Upper lobe of left lung (tissue), 6 donors: ENCODE results near the gene IRF1. TPM values are rescaled to one million over a fixed set of nuclear protein-coding genes. Genes with fewer than 3 reads are reported as not detected.
A peak's percentile ranks its signal among the peaks of the same experiment; 100 is the strongest.
"Not testable (repeated sequence)": the region's sequence is repeated elsewhere in the genome, so short reads cannot be mapped to it uniquely, and the experiment has no call there.

ENCODE experiments used
- ATAC-seq, 2 donors: fragments of 200-7000 bp; cut with Tn5 transposase; one replicate each; pipeline ENCODE4 v1.9.1; 2022; ENCODE audit warnings: mild to moderate bottlenecking in 2 of 2, moderate library complexity in 2 of 2; ENCODE audit not compliant: low FRiP score in 2 of 2
- DNase-seq, 2 donors: peaks; one replicate each; pipeline ENCODE4 v3.0.0-alpha.2; 2019 to 2020
- H3K27ac ChIP-seq, 4 donors: fragments of 200-600 bp; sonication (generic); one replicate each; pipeline ENCODE4 v1.5.1; 2016 to 2019
- H3K27me3 ChIP-seq, 4 donors: fragments of 200-600 bp; sonication (generic); one replicate each; pipeline ENCODE4 v1.5.1; 2017 to 2019
- H3K36me3 ChIP-seq, 4 donors: fragments of 200-600 bp; sonication (generic); one replicate each; pipeline ENCODE4 v1.5.1; 2016 to 2019
- H3K4me1 ChIP-seq, 4 donors: fragments of 200-600 bp; sonication (generic); one replicate each; pipeline ENCODE4 v1.5.1; 2018 to 2019
- H3K4me3 ChIP-seq, 4 donors: fragments of 200-600 bp; sonication (generic); one replicate each; pipeline ENCODE4 v1.5.1; 2017 to 2019; ENCODE audit warnings: mild to moderate bottlenecking in 2 of 4, moderate library complexity in 1 of 4
- H3K9me3 ChIP-seq, 4 donors: fragments of 200-600 bp; sonication (generic); one replicate each; pipeline ENCODE4 v1.5.1; 2018 to 2019
- CTCF ChIP-seq, 6 experiments: fragments of 450-650 bp in 4 of 6; fragments of 200-600 bp in 2 of 6; sonication (generic) in 2 of 6; IDR thresholded peaks; one replicate each; pipeline ENCODE4 v1.5.1; 2016 to 2019; ENCODE audit warnings: antibody characterized with exemption in 6 of 6
- EP300 ChIP-seq, 4 donors: sonication (generic); formaldehyde crosslinking; IDR thresholded peaks; one replicate each; pipeline ENCODE4 v1.5.1; 2017; ENCODE audit warnings: antibody characterized with exemption in 4 of 4, control low read depth in 2 of 4
- POLR2A ChIP-seq, 4 donors: fragments of 450-650 bp; IDR thresholded peaks; one replicate each; pipeline ENCODE4 v1.5.1; 2016 to 2017; ENCODE audit warnings: antibody characterized with exemption in 4 of 4, mild to moderate bottlenecking in 2 of 4
- POLR2AphosphoS5 ChIP-seq, 2 donors: sonication (generic); formaldehyde crosslinking; IDR thresholded peaks; one replicate each; pipeline ENCODE4 v1.5.1; 2017; ENCODE audit warnings: antibody characterized with exemption in 2 of 2
- WGBS, 2 donors: methylation state at CpG; one replicate each; pipeline ENCODE4 v1.1.5; 2017 to 2018; 5-methylcytosine and 5-hydroxymethylcytosine counted together
- total RNA-seq, 6 donors: library from RNA; depleted of rRNA in 4 of 6; stranded (reverse); fragments of >200 nt in 4 of 6; gene quantifications; one replicate each; pipeline versions ENCODE4 v1.1.0 to v1.2.1, GENCODE V29; 2016 to 2021
- donor health status: DM: no; HTN: no; CAD: no; lungs with moderate emphysema.
- donor health status: DM: no; HTN: yes; CAD: no; lungs with severe emphysema.

The IRF1 gene
- total RNA-seq, 6 donors from 2014 or later = 42.1 to 94.3 (median 79.3) TPM

GRCh38 chr5:132485641-132486317 lies 4.8 kb downstream of the IRF1 start:
- no peaks in the 10 kb centered on the region for H3K9me3 ChIP-seq
- no peak for ATAC-seq
- H3K4me3 ChIP-seq = peak overlapping the region in 1 of 4 donors; percentile 92
- H3K4me1 ChIP-seq = peaks cover 49 to 82% (median 68%) of the 10 kb centered on the region in 4 donors
- H3K27me3 ChIP-seq = no peaks in the 10 kb centered on the region
- H3K27ac ChIP-seq = peak overlapping the region; percentile 16 to 99 (median 67)
- DNase-seq = peak in 1 of 2 donors; percentile 73
- TF ChIP-seq CTCF (IDR thresholded peaks at IDR 0.05) (no peak), POLR2A (IDR thresholded peaks at IDR 0.05) (no peak), EP300 (IDR thresholded peaks at IDR 0.05) (no peak), POLR2AphosphoS5 (IDR thresholded peaks at IDR 0.05) (no peak)
- 59 to 60% methylated on average over 5 to 6 of the region's 6 CpGs for WGBS, 2 donors
- peaks cover 43 to 73% (median 59%) of the 10 kb centered on the region in 4 donors for H3K36me3 ChIP-seq

GRCh38 chr5:132484876-132485640 lies 5.5 kb downstream of the IRF1 start:
- DNase-seq, ATAC-seq, H3K9me3 ChIP-seq, H3K4me3 ChIP-seq, H3K27me3 ChIP-seq: not testable (repeated sequence)
- H3K27ac ChIP-seq = peak overlapping the region; percentile 16 to 99 (median 67)
- peaks cover 49 to 82% (median 68%) of the 10 kb centered on the region in 4 donors for H3K4me1 ChIP-seq
- H3K36me3 ChIP-seq = peaks cover 43 to 73% (median 59%) of the 10 kb centered on the region in 4 donors
- 83 to 86% methylated on average over 12 of the region's 12 CpGs for WGBS, 2 donors

GRCh38 chr5:132484391-132484725 lies 6.2 kb downstream of the IRF1 start:
- Histone ChIP-seq H3K27ac (peak overlapping the region in 3 of 4 donors; percentile 9 to 99 (median 99)), H3K4me3 (no peak overlapping the region), H3K4me1 (peaks cover 51 to 77% (median 68%) of the 10 kb centered on the region in 4 donors), H3K9me3 (no peaks in the 10 kb centered on the region), H3K36me3 (peaks cover 43 to 73% (median 59%) of the 10 kb centered on the region in 4 donors), H3K27me3 (no peaks in the 10 kb centered on the region)
- ATAC-seq (no peak), DNase-seq (no peak)
- TF ChIP-seq CTCF (IDR thresholded peaks at IDR 0.05) (no peak), EP300 (IDR thresholded peaks at IDR 0.05) (no peak), POLR2AphosphoS5 (IDR thresholded peaks at IDR 0.05) (no peak), POLR2A (IDR thresholded peaks at IDR 0.05) (no peak)
- WGBS, 2 donors = 66 to 68% methylated on average over 3 of the region's 3 CpGs

- ATAC-seq = no peak
- Histone ChIP-seq H3K27me3 (no peaks in the 10 kb centered on the region), H3K27ac (peak overlapping the region in 3 of 4 donors; percentile 9 to 99 (median 99)), H3K9me3 (no peaks in the 10 kb centered on the region), H3K36me3 (peaks cover 43 to 70% (median 58%) of the 10 kb centered on the region in 4 donors), H3K4me3 (no peak overlapping the region), H3K4me1 (peaks cover 49 to 75% (median 67%) of the 10 kb centered on the region in 4 donors)
- 80 to 81% methylated on average over 6 to 7 of the region's 7 CpGs for WGBS, 2 donors
- no peak for TF ChIP-seq EP300 (IDR thresholded peaks at IDR 0.05)
- TF ChIP-seq CTCF (IDR thresholded peaks at IDR 0.05) = no peak
- TF ChIP-seq POLR2A (IDR thresholded peaks at IDR 0.05) = no peak
- no peak for TF ChIP-seq POLR2AphosphoS5 (IDR thresholded peaks at IDR 0.05)
- DNase-seq = no peak
These were observed 6.7 kb downstream of the IRF1 start for GRCh38 chr5:132483661-132484390.

GRCh38 chr5:132483101-132483500 lies 7.5 kb downstream of the IRF1 start:
- 64 to 74% methylated on average over 8 of the region's 8 CpGs for WGBS, 2 donors
- DNase-seq (no peak), ATAC-seq (no peak)
- peaks cover 43 to 65% (median 57%) of the 10 kb centered on the region in 4 donors for H3K36me3 ChIP-seq
- peak overlapping the region in 3 of 4 donors; percentile 18 to 99 (median 99) for H3K27ac ChIP-seq
- TF ChIP-seq EP300 (IDR thresholded peaks at IDR 0.05) = no peak
- H3K9me3 ChIP-seq = no peaks in the 10 kb centered on the region
- H3K4me3 ChIP-seq = no peak overlapping the region
- peaks cover 49 to 75% (median 66%) of the 10 kb centered on the region in 4 donors for H3K4me1 ChIP-seq
- H3K27me3 ChIP-seq = no peaks in the 10 kb centered on the region
